Osteoblast (primary cell): ENCODE results near the gene CBX5. TPM values are rescaled to one million over a fixed set of nuclear protein-coding genes. Genes with fewer than 3 reads are reported as not detected.
A peak's percentile ranks its signal among the peaks of the same experiment; 100 is the strongest.

Experiments
- DNase-seq: peaks from one replicate; pipeline ENCODE4 v3.0.0; 2011; ENCODE audit warnings: low spot score, mixed read lengths; ENCODE audit not compliant: insufficient read length; ENCODE audit errors: missing footprints
- H2AFZ ChIP-seq: 2 replicates; pipeline ENCODE4 v1.6.0; 2011; ENCODE audit warnings: mild to moderate bottlenecking, low read length
- H3K27ac ChIP-seq: 2 replicates; pipeline ENCODE4 v1.5.1; 2011; ENCODE audit warnings: mild to moderate bottlenecking, low read depth, low read length, moderate library complexity
- H3K27me3 ChIP-seq: 2 replicates; pipeline ENCODE4 v1.6.0; 2012; ENCODE audit warnings: mild to moderate bottlenecking, control low read depth, inconsistent platforms, low read length, moderate library complexity; ENCODE audit not compliant: insufficient read depth
- H3K36me3 ChIP-seq: 2 replicates; pipeline ENCODE4 v1.5.1; 2011; ENCODE audit warnings: mild to moderate bottlenecking, low read length, control low read depth, moderate library complexity; ENCODE audit not compliant: insufficient read depth
- H3K4me1 ChIP-seq: 2 replicates; pipeline ENCODE4 v1.5.1; 2011; ENCODE audit warnings: mild to moderate bottlenecking, low read length, control low read depth, moderate library complexity; ENCODE audit not compliant: insufficient read depth
- H3K4me2 ChIP-seq: 2 replicates; pipeline ENCODE4 v1.6.0; 2011; ENCODE audit warnings: mild to moderate bottlenecking, low read length; ENCODE audit not compliant: insufficient read depth
- H3K4me3 ChIP-seq: fragments of 200-600 bp; sonication (generic); 3 replicates; pipeline ENCODE4 v1.5.1; 2012; ENCODE audit warnings: mild to moderate bottlenecking, low read length, inconsistent platforms; ENCODE audit not compliant: insufficient read depth
- H3K79me2 ChIP-seq: 2 replicates; pipeline ENCODE4 v1.6.0; 2012; ENCODE audit warnings: mild to moderate bottlenecking, low read length, control low read depth, inconsistent platforms; ENCODE audit not compliant: insufficient read depth
- H3K9me3 ChIP-seq: 2 replicates; pipeline ENCODE4 v1.5.1; 2011; ENCODE audit warnings: low read depth, low read length, control low read depth
- H4K20me1 ChIP-seq: 2 replicates; pipeline ENCODE4 v1.6.0; 2012; ENCODE audit warnings: mild to moderate bottlenecking, low read length, control low read depth; ENCODE audit not compliant: insufficient read depth
- CTCF ChIP-seq: IDR thresholded peaks from 2 replicates; pipeline ENCODE4 v1.5.1; 2011; ENCODE audit warnings: mild to moderate bottlenecking, low read depth, low read length, moderate library complexity; ENCODE audit errors: extremely low read depth
- total RNA-seq: library from RNA; depleted of rRNA; stranded (reverse); fragments of >200 nt; gene quantifications from 2 replicates; pipeline ENCODE4 v1.2.3, GENCODE V29; 2012

The CBX5 gene
- total RNA-seq, 1 donor: 37.6 TPM

GRCh38 chr12:54214553-54215406 lies 65.1 kb downstream of the CBX5 start:
- peak; percentile 99 for TF ChIP-seq CTCF
- Histone ChIP-seq H2AFZ (peak overlapping the region; percentile 81), H3K4me3 (peak overlapping the region; percentile 65)

GRCh38 chr12:54213079-54213478 lies 66.8 kb downstream of the CBX5 start:
- TF ChIP-seq CTCF: peak; percentile 27

More at GRCh38 chr12:54214553-54215406, 65.1 kb downstream of the CBX5 start:
- H3K9me3 ChIP-seq: no peaks in the 10 kb centered on the region
- H3K27me3 ChIP-seq: no peaks in the 10 kb centered on the region
- H3K4me2 ChIP-seq: peak overlapping the region; percentile 89
- peaks cover 24% of the 10 kb centered on the region for H3K4me1 ChIP-seq
- no peaks in the 10 kb centered on the region for H4K20me1 ChIP-seq
- no peaks in the 10 kb centered on the region for H3K36me3 ChIP-seq
- H3K79me2 ChIP-seq: no peaks in the 10 kb centered on the region
- H3K27ac ChIP-seq: no peak overlapping the region
- peak; percentile 94 for DNase-seq

GRCh38 chr12:54211920-54212319 lies 68.0 kb downstream of the CBX5 start:
- Histone ChIP-seq H3K9me3 (no peaks in the 10 kb centered on the region), H3K79me2 (no peaks in the 10 kb centered on the region), H3K36me3 (no peaks in the 10 kb centered on the region), H4K20me1 (no peaks in the 10 kb centered on the region), H2AFZ (no peak overlapping the region), H3K27ac (no peak overlapping the region), H3K4me3 (no peak overlapping the region), H3K4me1 (peaks cover 16% of the 10 kb centered on the region), H3K4me2 (no peak overlapping the region), H3K27me3 (no peaks in the 10 kb centered on the region)
- DNase-seq: peak; percentile 60
- TF ChIP-seq CTCF: no peak

More at GRCh38 chr12:54213079-54213478, 66.8 kb downstream of the CBX5 start:
- Histone ChIP-seq H2AFZ (no peak overlapping the region), H3K4me2 (no peak overlapping the region), H4K20me1 (no peaks in the 10 kb centered on the region), H3K27ac (no peak overlapping the region), H3K4me3 (no peak overlapping the region), H3K27me3 (no peaks in the 10 kb centered on the region), H3K36me3 (no peaks in the 10 kb centered on the region), H3K79me2 (no peaks in the 10 kb centered on the region), H3K4me1 (peaks cover 24% of the 10 kb centered on the region), H3K9me3 (no peaks in the 10 kb centered on the region)
- peak; percentile 84 for DNase-seq

GRCh38 chr12:54210400-54210790 lies 69.5 kb downstream of the CBX5 start:
- Histone ChIP-seq H3K27me3 (peaks cover 9% of the 10 kb centered on the region), H3K9me3 (no peaks in the 10 kb centered on the region), H2AFZ (no peak overlapping the region), H3K4me1 (peaks cover 5% of the 10 kb centered on the region), H3K27ac (no peak overlapping the region), H3K36me3 (no peaks in the 10 kb centered on the region), H3K4me3 (no peak overlapping the region), H3K79me2 (no peaks in the 10 kb centered on the region), H4K20me1 (no peaks in the 10 kb centered on the region), H3K4me2 (no peak overlapping the region)
- no peak for TF ChIP-seq CTCF
- DNase-seq: no peak
